Measurements from ENCODE around the gene ATP9A.

DNA sequence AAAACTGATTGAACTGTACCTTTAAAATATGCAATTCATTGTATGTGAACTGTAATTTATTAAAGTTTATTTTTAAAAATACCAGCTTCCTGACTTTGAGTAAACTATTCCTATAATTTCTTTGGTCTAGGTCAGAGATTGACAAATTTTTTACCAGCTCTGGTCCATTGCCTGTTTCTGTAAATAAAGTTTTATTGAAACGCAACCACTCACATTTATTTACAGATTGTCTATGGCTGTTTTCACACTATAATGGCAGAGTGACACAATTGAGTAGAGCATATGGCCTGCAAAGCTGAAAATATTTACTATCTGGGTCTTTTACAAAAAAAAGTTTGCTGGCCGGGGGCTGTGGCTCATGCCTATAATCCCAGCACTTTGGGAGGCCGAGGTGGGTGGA, 192.7 kb downstream of the ATP9A start:
- TF ChIP-seq, protein P1, sequence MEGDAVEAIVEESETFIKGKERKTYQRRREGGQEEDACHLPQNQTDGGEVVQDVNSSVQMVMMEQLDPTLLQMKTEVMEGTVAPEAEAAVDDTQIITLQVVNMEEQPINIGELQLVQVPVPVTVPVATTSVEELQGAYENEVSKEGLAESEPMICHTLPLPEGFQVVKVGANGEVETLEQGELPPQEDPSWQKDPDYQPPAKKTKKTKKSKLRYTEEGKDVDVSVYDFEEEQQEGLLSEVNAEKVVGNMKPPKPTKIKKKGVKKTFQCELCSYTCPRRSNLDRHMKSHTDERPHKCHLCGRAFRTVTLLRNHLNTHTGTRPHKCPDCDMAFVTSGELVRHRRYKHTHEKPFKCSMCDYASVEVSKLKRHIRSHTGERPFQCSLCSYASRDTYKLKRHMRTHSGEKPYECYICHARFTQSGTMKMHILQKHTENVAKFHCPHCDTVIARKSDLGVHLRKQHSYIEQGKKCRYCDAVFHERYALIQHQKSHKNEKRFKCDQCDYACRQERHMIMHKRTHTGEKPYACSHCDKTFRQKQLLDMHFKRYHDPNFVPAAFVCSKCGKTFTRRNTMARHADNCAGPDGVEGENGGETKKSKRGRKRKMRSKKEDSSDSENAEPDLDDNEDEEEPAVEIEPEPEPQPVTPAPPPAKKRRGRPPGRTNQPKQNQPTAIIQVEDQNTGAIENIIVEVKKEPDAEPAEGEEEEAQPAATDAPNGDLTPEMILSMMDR (IDR thresholded peaks at IDR 0.05), result no peak
- no peak for TF ChIP-seq POLR2A (IDR thresholded peaks at IDR 0.05)

Measured in body of pancreas (tissue), 4 donors.